ENCODE results near the gene TTC34.

- TF ChIP-seq USF2 (IDR thresholded peaks at IDR 0.05; ENCODE audit: low read depth, low read length): no peak
- no peak for TF ChIP-seq CTCF (conservative IDR thresholded peaks at IDR 0.05; ENCODE audit: low read depth, low read length)
- no peak for TF ChIP-seq CEBPB (IDR thresholded peaks at IDR 0.05; ENCODE audit: low read depth, low read length)
- no peak for TF ChIP-seq MAFK (IDR thresholded peaks at IDR 0.05; ENCODE audit: low read depth, low read length)
- TF ChIP-seq POLR2A (IDR thresholded peaks at IDR 0.05; ENCODE audit: low read depth, low read length): no peak
- no peak for TF ChIP-seq RAD21 (IDR thresholded peaks at IDR 0.05; ENCODE audit: low read length)
- TF ChIP-seq ELK1 (IDR thresholded peaks at IDR 0.05; ENCODE audit: borderline replicate concordance, low read depth, low read length): no peak
- no peak for TF ChIP-seq RFX5 (IDR thresholded peaks at IDR 0.05; ENCODE audit: low read depth, low read length)
These were observed 5.1 kb upstream of the TTC34 start for GRCh38 chr1:2806591-2806990.
